ENCODE results near the gene CUX1.
"Not testable (repeated sequence)": the region's sequence is repeated elsewhere in the genome, so short reads cannot be mapped to it uniquely, and the experiment has no call there.

The CUX1 gene

DNA sequence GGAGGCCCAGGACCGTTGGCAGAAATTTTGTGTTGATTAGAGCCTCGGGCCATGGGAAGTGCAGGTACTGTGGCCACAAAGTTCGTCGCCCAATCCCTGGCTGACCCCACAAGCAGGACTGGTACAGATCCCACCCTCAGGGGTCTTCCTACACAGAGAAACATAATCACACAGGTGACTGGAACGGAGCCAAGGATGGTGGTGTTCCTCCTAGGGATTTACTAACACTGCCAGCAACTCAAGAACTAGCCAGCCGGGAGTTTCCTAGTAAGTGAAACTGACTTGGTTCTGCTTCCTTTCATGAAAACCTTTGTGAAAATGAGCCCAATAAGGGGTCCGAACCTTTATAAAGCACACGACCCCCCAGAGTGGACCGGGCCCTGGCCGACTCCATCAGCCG, 5.7 kb downstream of the CUX1 start:
- no peak for DNase-seq (ENCODE audit: low read depth in 1 of 2, low spot score in 1 of 2)

DNA sequence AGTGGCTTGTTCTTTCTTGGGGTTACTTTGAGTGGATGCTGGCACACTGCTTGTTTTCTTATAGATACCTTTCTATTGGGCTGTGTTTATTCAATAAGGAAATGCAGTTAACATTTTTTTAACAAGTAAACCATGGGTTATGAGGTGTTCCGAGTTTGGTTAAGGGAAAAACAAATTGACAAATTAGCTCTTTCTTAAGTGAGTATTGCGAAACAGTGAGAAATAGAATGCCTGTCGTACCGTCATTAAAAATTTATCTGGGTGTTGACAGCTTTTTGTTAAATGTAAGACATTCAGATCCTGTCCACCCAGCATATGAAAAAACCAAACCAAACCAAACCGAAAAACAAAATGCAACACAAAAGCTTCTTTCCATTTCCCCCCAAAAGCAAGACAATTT, 6.2 kb downstream of the CUX1 start:
- DNase-seq (ENCODE audit: low read depth in 1 of 2, low spot score in 1 of 2) = no peak

DNA sequence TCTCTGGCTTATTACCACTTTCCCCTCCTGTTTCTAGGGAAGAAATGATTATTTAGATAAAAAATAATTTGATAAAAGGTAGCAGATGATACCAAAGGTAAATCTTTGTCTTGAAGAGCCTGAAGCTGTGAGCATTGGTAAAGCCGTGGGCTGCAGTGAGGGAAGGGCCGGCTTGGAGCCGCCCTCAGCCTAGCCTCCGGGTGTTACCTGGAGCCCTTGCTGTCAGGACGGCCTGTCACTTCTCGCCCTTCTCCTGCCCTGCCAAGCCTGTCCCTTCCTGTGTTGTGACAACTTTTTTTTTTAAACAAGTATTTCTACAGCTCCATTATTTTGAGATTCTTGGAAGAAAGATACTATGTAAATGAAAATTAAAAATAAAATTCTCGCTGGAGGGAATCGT, 7.0 kb downstream of the CUX1 start:
- no peak for DNase-seq (ENCODE audit: low read depth in 1 of 2, low spot score in 1 of 2)

DNA sequence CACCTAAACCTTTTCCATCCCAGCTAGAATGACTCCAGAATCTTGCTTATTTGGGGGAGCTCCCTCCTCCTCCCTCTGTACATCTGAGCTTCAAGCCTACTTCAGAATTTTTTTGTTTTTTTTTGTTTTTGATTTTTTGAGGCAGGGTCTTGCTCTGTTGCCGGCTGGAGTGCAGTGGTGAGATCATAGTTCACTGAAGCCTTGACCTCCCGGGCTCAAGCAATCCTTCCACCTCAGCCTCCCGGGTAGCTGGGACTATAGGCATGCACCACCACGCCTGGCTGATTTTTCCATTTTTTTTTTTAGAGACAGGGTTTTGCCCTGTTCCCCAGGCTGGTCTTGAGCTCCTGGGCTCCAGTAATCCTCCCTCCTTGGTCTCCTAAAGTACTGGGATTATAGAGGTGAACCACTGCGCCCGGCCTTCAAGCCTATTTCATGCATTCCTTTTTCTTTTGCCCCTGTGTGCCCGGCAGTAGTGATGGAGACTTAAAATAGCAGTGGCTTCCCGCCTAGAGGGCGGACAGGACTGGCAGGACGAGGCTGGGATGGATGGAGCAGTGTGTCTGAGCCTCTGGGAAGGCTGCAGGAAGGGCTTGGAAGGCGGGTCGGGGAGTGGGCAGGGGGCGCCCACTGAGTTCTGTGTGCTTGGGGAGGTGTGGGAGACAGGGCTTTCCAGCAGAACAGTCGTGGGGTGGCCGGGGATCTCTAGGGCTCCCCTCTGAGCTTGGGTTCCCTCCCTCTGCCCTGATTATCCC, 8.8 kb downstream of the CUX1 start:
- no peak for DNase-seq (ENCODE audit: low read depth in 1 of 2, low spot score in 1 of 2)

DNA sequence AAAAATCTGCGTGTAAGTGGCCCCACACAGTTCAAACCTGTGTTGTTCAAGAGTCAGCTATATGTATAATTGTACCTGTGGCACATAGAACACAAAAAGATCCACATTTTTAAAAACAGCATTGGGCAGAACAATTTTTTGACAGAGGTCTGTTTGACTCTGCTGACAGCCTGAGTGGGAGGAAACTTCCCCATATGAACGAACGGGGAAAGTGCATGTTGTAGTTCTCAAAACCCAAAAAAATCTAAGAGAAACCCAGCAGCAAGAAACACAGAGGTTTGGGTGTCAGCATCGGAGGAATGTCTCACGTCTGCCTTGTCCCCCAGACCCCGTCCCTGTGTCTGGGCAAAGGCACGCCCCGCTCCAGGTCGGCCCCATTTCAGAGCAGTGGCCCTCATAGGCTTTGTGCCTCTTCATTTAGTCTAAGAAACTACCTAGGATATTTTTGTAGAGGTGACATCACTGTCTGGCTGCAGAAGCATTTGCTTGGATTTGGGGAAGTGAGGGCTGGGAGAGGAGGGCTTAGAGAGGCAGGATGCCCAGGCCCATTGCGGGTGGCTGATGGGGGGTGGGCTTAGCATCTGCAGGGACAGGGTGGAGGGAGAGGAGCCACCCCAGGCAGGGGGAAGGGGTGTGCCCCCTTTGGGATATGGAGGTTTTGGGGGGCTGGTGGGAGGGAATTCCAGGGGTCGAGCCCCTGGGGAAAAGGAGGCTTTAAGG, 11.0 kb downstream of the CUX1 start:
- no peak for DNase-seq (ENCODE audit: low read depth in 1 of 2, low spot score in 1 of 2)

DNA sequence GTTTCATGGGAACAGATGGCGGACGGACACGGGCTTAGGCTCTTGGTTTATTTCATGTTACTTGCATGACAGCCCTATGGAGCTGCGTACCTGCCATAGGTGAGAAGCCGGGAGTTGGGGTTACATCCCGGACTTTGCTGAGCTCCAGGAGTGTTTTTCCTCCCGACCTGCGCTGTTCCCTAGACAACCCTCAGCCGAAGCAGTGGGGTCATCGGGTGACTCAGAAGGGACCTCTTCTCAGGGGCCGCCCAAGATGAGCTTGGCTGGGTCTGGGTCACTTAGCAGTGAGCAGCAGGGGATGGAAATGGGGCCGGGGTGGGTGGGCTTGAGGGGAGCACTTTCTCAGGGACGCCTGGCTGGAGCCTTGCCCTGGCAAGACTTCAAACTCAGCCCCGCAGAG, 11.9 kb downstream of the CUX1 start:
- no peak for DNase-seq (ENCODE audit: low read depth in 1 of 2, low spot score in 1 of 2)

DNA sequence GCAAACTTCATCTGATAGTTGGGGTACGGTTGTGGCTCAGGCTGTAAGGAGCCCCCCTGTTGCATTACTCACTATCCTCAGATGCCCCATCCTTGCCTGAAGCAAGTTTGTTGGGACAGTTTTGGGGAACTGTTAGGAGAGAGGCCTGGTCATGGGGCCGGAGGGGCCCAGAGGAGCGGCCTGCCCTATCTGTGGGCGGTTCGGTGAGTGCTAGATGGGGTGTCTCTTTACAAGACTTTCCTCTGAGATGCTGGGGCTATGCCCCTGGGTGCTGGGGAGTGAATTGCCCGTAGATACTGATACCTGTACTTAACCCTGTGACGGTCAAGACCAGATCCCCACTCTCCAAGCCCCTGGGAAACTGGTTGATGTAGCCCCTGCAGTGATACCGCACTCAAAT, 12.4 kb downstream of the CUX1 start:
- DNase-seq (ENCODE audit: low read depth in 1 of 2, low spot score in 1 of 2) = no peak

DNA sequence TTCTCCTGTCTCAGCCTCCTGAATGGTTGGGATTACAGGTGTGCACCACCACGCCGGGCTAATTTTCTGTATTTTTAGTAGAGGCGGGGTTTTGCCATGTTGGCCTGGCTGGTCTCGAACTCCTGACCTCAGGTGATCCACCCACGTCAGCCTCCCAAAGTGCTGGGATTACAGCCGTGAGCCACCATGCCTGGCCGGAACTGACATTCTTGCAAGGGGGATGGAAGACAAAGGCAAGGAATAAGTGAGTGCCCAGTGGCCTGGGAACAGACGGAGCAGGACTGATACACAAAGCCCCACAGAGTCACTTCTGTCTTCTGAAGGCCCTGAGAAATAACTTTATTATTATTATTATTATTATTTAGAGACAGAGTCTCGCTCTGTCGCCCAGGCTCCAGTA, 14.0 kb downstream of the CUX1 start:
- DNase-seq (ENCODE audit: low read depth in 1 of 2, low spot score in 1 of 2) = not testable (repeated sequence)

DNA sequence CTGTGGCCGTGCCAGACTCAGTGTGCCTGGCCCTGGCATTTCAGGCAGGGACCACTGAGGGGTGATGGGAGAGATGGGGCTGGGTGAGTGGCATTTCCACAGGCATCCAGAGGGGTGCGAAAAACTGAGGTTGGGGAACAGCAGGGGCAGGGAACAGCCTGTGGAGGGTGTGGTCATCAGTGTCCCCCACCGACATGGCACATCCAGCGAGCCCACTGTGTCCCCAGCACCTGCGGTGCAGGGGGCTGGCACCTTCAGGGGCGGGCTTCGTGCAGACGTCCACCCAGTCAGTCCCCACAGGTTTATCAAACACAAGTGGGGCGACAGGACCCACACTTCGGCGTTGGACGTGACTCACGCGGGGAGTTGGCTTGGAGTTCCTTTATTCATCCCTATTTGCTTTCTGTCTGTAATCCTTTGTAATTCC, 14.8 kb downstream of the CUX1 start:
- DNase-seq (ENCODE audit: low read depth in 1 of 2, low spot score in 1 of 2) = no peak

DNA sequence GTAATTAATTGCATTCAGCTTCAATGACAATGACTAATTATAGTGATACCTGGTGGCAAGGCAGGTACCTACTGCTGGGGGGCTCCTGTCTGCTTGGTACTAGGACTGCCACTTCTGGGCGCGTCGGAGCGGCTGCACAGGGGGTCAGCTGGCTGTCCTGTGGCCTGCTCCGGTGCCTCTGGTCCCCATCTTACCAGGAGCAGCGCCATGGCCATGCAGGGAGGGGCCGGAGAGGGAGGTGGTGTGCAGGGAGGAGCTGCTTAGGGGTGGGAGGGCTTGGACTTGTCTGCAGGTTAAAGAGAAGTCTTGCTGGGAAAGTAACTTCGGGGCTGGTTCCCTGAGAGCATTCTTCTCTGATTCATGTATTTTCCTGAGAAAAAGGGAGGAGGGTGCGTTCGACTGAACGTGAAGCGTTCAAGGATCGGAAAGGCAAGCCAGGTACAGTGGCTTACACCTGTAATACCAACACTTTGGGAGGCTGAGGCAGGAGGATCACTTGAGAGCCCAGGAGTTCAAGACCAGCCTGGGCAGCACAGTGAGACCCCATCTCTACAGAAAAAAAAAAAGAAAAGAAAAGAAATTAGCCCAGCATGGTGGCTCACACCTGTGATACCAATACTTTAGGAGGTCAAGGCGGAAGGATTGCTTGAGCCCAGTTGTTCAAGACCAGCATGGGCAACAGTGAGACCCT, 15.4 kb downstream of the CUX1 start:
- DNase-seq (ENCODE audit: low read depth in 1 of 2, low spot score in 1 of 2) = no peak

DNA sequence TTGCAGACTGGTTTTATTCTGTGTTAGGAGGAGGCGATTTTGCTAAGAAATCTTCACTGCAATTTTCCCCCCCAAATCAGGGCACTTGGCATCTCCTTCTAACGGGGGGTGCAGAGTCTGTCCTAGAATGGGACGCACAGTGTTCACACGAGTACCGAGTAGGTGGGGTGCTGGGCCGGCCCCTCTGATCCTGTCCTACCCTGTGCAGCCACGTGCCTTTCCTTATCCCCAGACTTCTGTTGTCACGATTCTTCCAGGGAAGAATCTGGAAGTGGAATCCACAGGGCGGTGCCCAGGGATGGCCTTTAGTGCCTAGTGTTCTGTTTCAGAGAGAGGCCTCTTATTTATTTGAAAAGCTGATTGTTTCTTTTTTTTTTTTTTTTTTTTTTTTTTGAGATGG, 16.4 kb downstream of the CUX1 start:
- no peak for DNase-seq (ENCODE audit: low read depth in 1 of 2, low spot score in 1 of 2)

DNA sequence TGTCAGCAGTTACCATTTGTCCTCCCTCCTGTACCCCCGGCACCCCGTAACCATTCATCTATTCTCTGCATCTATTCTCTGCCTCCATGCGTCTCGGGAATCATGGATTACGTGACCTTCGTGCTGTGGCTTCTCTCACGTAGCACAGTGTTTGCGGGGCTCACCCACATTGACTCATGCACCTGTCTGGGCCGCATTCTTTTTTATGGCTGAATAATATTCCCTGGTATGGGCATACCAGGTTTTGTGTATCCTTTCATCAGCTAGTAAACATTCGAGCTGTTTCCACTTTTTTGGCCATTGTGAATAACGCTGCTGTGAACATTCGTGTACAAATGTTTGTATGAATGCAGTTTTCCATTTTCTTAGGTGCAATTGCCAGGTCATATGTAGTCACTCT, 17.7 kb downstream of the CUX1 start:
- DNase-seq (ENCODE audit: low read depth in 1 of 2, low spot score in 1 of 2) = no peak

DNA sequence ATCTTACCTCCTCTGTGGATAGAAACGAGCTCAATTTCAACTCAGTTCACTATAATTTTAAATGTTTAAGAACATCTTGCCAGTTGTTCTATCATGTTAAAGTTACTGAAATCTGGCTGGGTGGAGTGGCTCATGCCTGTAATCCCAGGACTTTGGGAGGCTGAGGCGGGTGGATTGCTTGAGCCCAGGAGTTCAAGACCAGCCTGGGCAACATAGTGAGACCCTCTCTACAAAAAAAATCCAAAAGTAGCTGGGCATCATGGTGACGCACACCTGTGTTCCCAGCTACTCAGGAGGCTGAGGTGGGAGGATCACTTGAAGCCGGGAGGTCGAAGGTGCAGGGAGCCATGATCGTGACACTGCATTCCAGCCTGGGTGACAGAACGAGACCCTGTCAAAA, 20.0 kb downstream of the CUX1 start:
- not testable (repeated sequence) for DNase-seq (ENCODE audit: low read depth in 1 of 2, low spot score in 1 of 2)

DNA sequence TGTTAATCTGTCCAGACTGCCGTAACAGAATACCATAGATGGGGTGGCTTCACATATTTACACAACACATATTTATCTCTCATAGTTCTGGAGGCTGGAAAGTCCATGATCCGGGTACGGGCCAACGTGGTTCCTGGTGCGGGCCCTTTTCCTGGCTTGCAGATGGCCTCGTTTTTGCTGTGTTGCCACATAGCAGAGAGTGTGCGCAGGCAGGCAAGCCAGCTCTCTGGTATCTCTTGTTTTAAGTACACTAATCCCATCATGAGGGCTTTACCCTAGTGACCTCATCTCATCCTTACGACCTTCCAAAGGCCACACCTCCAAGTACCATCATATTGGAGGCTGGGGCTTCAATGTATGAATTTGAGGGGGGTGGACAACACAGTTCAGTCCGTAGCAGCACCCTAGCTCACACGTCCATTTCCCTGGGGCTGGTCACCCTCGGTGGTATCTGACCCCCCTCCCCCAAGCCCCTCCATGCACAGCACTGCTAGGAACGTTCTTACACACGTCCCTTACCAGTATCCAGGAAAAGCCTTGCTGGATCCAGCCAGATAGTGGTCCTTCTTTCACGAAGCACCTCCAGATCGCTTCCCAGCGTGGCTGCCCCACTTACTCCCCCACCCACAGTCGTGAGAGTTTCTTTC, 21.5 kb downstream of the CUX1 start:
- DNase-seq (ENCODE audit: low read depth in 1 of 2, low spot score in 1 of 2) = no peak

DNA sequence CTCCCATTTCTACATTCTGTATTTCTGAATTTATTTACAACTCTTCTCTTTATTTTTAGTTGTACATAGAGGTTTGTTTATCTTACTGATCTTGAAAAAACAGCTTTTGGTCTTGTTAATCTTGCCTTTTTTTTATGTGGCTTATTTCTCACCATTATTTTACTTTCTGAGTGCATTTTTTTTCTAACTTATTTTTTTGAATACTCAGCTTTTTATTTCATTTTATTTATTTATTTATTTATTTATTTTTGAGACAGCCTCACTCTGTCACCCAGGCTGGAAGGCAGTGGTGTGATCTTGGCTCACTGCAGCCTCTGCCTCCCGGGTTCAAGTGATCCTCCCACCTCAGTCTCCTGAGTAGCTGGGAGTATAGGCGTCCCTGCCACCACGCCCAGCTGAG, 23.9 kb downstream of the CUX1 start:
- DNase-seq (ENCODE audit: low read depth in 1 of 2, low spot score in 1 of 2) = no peak

DNA sequence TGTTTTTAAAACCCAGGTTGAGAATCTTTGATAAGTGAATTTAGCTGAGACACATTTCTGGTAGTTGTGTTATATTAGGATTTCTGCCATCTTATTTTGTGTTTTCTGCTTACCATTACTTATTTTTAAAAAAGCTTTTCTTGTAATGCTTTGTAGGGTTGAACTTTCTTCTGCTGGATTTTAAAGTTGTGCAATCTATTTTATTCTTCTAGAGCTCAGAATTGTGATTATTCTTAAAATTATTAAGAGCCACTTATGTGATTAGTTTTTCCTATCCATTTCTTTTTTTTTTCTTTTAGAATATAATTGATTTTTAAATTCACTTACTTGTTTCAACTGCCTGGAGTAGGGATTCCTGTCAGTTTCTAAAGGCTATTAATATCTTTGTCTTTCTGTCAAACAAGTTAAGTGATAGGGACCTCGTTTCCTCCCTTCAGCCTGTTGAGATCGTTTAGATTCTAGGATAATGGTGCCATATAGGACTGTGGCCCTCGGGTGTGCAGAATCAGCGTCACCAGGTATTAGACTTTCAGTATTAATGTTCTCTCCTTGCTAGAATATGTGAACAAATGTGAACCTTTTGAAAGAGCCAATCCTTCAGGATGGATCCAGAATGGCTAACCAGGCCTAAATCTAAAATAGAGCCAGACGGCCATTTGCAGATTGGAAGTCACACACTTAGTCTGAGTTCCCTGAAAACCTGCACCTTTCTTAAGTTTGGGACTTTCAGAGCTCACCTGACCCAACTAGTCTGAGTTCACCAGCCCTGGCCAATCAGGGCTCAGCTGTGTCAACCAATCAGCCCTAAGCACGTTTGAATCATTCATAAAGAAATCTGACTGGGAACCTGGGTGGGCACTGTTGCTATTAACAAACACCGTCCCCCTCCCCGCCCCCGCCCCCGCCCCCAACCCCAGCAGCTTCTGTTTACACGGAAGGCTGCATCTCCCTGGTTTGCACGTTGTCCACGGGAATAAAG, 26.2 kb downstream of the CUX1 start:
- no peak for DNase-seq (ENCODE audit: low read depth in 1 of 2, low spot score in 1 of 2)

DNA sequence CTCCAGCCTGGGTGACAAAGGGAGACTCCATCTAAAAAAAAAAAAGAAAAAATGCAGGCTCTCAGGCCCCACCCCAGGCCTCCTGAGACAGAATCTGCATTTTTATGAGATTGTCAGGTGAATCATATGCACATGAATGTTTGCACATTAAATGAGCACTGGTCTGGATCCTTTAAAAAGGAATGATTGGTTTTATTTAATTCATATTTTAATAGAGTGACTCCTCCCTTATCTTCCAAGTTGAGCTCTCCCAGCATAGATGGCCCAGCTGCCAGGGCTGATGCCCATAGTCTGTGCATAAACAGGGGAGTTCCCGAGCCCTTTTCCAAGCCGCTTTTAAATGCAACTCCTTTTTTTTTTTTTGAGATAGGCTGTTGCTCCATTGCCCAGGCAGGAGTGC, 28.5 kb downstream of the CUX1 start:
- DNase-seq (ENCODE audit: low read depth in 1 of 2, low spot score in 1 of 2) = no peak

DNA sequence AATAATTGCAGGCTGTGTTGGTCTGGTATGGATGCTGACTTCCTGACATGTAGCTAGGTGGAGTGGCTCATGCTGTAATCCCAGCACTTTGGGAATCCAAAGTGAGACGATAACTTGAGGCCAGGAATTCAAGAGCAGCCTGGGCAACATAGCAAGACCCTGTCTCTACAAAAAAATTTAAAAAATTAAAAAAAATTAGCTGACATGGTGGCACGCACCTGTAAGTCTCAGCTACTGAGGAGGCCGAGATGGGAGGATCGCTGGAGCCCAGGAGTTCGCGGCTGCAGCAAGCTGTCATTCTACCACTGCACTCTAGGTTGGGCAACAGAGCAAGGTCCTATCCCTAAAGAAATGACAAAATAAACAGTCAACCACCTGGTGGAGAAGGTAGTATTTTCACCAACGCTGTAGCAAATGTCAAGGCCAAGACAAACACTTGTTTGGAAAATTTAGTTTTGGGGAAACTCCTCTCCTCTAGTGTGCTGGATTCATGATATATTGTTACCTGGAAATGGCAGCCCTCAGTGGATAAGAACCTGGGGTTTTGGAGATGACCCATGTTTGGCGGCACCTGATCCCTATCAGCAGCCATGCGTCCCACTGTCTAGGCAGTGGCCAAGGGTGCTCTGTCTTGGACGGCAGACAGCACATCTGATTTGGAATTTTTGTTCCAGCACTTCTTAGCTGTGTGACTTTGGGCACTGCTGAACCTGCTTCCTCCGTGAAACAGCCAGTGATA, 29.5 kb downstream of the CUX1 start:
- DNase-seq (ENCODE audit: low read depth in 1 of 2, low spot score in 1 of 2) = no peak

DNA sequence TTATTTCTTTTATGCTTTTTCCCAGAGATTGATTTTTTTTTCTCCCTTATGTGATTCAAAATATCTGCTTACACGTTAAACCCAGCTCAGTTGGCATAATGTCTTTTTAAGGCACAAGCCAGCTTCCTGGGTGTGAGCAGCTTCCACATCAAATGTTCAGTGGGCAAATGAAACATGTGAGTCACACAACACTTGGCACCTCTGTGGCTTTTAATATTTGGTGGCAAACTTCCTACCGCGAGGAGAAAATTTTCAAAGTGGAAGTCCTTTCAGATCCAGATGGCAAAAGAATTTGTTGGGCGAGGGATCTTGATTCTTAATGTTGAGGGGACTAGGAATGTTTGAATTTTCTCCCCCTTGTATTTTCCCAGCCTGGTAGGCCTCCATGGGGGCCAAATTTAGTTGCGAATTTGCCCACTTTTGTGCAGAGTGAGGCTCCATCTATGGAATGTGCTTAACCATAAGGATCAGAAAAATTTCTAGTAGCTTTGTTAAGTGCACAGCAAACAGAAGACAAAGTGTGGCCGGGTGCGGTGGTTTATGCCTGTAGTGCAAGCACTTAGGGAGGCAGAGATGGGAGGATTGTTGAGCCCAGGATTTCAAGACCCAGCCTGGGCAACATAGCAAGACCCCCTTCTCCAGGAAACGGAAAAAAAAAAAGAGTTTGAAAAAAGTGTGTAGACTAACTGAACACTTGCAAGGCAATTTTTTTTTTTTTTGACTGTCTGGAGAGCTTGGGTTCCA, 31.0 kb downstream of the CUX1 start:
- no peak for DNase-seq (ENCODE audit: low read depth in 1 of 2, low spot score in 1 of 2)

Data from activated CD4-positive, alpha-beta T cell treated with anti-CD3 and anti-CD28 coated beads, Interleukin-2, amount 50 U/mL, for 24 hours (primary cell).